Measurements from ENCODE around the gene EGLN2. TPM values are rescaled to one million over a fixed set of nuclear protein-coding genes. Genes with fewer than 3 reads are reported as not detected.

EGLN2 gene
- total and polyA plus RNA-seq, 2 donors (not counting 3 experiments of a cell fraction or from before 2014, with no cell fraction given): 118 to 152 TPM

DNA sequence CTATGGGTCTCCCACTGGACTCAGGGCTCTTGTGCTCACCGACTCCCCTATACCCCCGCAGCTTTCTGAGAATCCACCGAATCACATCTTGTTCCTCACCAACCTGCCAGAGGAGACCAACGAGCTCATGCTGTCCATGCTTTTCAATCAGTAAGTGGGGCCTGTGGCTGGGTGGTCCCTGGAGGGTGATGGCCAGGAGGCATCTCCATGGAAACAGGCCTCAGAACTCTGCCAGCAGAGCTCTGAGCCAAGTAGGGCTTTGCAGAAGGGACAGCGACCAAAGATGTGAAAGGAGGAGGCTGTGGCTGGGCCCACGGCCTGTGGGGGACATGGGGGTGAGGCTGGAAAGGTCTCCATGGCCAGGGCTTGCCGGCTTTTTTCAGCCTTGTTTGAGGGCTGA lies 35.5 kb upstream of the EGLN2 start:
- H3K27ac ChIP-seq (ENCODE audit: insufficient read depth, low read depth, low read length): no peak overlapping the region
- no peaks in the 10 kb centered on the region for H3K27me3 ChIP-seq (ENCODE audit: control insufficient read depth in 2 of 2, insufficient read depth in 2 of 2, low read length in 2 of 2)
- H3K9ac ChIP-seq (replicated peaks; ENCODE audit: extremely low read depth, insufficient read depth, low read length): no peak overlapping the region
- H3K4me2 ChIP-seq (ENCODE audit: insufficient read depth, low read length): no peak overlapping the region
- no peaks in the 10 kb centered on the region for H3K9me1 ChIP-seq (replicated peaks; ENCODE audit: control insufficient read depth, extremely low read depth, insufficient read depth, low read length)
- FAIRE-seq (no peak), DNase-seq (ENCODE audit: low read depth, low spot score) (no peak)
- peaks cover 18% of the 10 kb centered on the region for H3K4me1 ChIP-seq (ENCODE audit: control insufficient read depth, extremely low read depth, insufficient read depth, low read length)
- dilution Hi-C loops (cut with MboI; ENCODE audit: extremely low pct_ligation_motif_present, low sequenced_read_pairs): no loop called here
- intact Hi-C loops (cut with micrococcal nuclease): no loop called here
- H3K36me3 ChIP-seq (ENCODE audit: control insufficient read depth in 2 of 2, extremely low read depth in 1 of 2, insufficient read depth in 2 of 2, low read length in 2 of 2): peaks cover 25 to 54% of the 10 kb centered on the region in 2 experiments
- ChIA-PET POLR2A (no interaction called here), CTCF (no interaction called here)
- no peak for TF ChIP-seq POLR2A (IDR thresholded peaks at IDR 0.05; ENCODE audit: low read depth, low read length)
- TF ChIP-seq EZH2 (IDR thresholded peaks at IDR 0.05; ENCODE audit: borderline replicate concordance, low read depth, low read length, severe bottlenecking): no peak
- no peak for TF ChIP-seq FOS (IDR thresholded peaks at IDR 0.05; ENCODE audit: borderline replicate concordance, insufficient read depth, low read length)
- no peak for TF ChIP-seq GATA2 (IDR thresholded peaks at IDR 0.05; ENCODE audit: insufficient read depth, insufficient read length, low read depth, low read length)
- TF ChIP-seq JUN (IDR thresholded peaks at IDR 0.05; ENCODE audit: borderline replicate concordance, insufficient read depth, insufficient read length, low read depth): no peak
- no peak for TF ChIP-seq POLR2AphosphoS5 (IDR thresholded peaks at IDR 0.05; ENCODE audit: insufficient read depth, low read depth, low read length)
- TF ChIP-seq MYC (IDR thresholded peaks at IDR 0.05; ENCODE audit: low read depth, low read length): no peak
- TF ChIP-seq CTCF (IDR thresholded peaks at IDR 0.05; ENCODE audit: extremely low read depth in 1 of 2, insufficient read depth in 1 of 2, low read depth in 1 of 2, low read length in 2 of 2): no peak
- TF ChIP-seq, protein P1, sequence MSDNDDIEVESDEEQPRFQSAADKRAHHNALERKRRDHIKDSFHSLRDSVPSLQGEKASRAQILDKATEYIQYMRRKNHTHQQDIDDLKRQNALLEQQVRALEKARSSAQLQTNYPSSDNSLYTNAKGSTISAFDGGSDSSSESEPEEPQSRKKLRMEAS (IDR thresholded peaks at IDR 0.05; ENCODE audit: insufficient read depth, insufficient read length): no peak
- no TSS peak for BruUV-seq (replicated peaks)
- no peaks in the 10 kb centered on the region for H3K9me3 ChIP-seq (replicated peaks; ENCODE audit: control insufficient read depth, insufficient read depth, low read length)
- H2AFZ ChIP-seq (ENCODE audit: low read depth, low read length): no peak overlapping the region
- no peaks in the 10 kb centered on the region for H4K20me1 ChIP-seq (replicated peaks; ENCODE audit: control insufficient read depth, extremely low read depth, insufficient read depth, low read length)
- H3K79me2 ChIP-seq (ENCODE audit: control insufficient read depth, insufficient read depth, low read length): peaks cover 17% of the 10 kb centered on the region
- H3K4me3 ChIP-seq (replicated peaks in 1 of 3; ENCODE audit: insufficient read depth in 1 of 3, low read depth in 1 of 3, low read length in 3 of 3): no peak overlapping the region

Measured in endothelial cell of umbilical vein (primary cell).